Activated CD4-positive, alpha-beta memory T cell treated with anti-CD3 and anti-CD28 coated beads for 36 hours (primary cell): ENCODE results near the gene MMEL1. TPM values are rescaled to one million over a fixed set of nuclear protein-coding genes. Genes with fewer than 3 reads are reported as not detected.
"Not testable (repeated sequence)": the region's sequence is repeated elsewhere in the genome, so short reads cannot be mapped to it uniquely, and the experiment has no call there.

Experiments
- CTCF ChIA-PET: fragments of 350-600 bp; sonication (Branson Sonifier 250); formaldehyde crosslinking; loops from one replicate; lab custom pipeline; 2021; ENCODE audit warnings: antibody characterized with exemption, inconsistent platforms; lab: Charles Lee
- POLR2A ChIA-PET: fragments of 350-600 bp; sonication (Branson Sonifier 250); formaldehyde crosslinking; loops from one replicate; lab custom pipeline; 2021; ENCODE audit warnings: antibody characterized with exemption; lab: Charles Lee
- DNase-seq: peaks from one replicate; pipeline ENCODE4 v3.0.0-alpha.2; 2020
- H3K27ac Mint-ChIP-seq: one replicate; pipeline ENCODE4 v1.8.0; 2021; ENCODE audit warnings: mixed read lengths
- H3K27me3 Mint-ChIP-seq: one replicate; pipeline ENCODE4 v1.8.0; 2021; ENCODE audit warnings: mixed read lengths
- H3K36me3 Mint-ChIP-seq: one replicate; pipeline ENCODE4 v1.8.0; 2021; ENCODE audit warnings: mixed read lengths
- H3K4me1 Mint-ChIP-seq: one replicate; pipeline ENCODE4 v1.8.0; 2021; ENCODE audit warnings: low read depth, mixed read lengths
- H3K4me3 Mint-ChIP-seq: one replicate; pipeline ENCODE4 v1.8.0; 2021; ENCODE audit warnings: mild to moderate bottlenecking, mixed read lengths
- H3K9me3 Mint-ChIP-seq: one replicate; pipeline ENCODE4 v1.8.0; 2021; ENCODE audit warnings: mixed read lengths
- intact Hi-C: fragments of 100-400 bp; cut with micrococcal nuclease; formaldehyde crosslinking; loops from one replicate; pipeline ENCODE4 v1.15.1; 2023
- total RNA-seq, 2 experiments: library from RNA; stranded (reverse); gene quantifications; one replicate each; pipeline ENCODE4 v1.2.3, GENCODE V29; 2021

Gene MMEL1
- total RNA-seq, 2 experiments from 2014 or later = 1.00 to 1.2 TPM

DNA sequence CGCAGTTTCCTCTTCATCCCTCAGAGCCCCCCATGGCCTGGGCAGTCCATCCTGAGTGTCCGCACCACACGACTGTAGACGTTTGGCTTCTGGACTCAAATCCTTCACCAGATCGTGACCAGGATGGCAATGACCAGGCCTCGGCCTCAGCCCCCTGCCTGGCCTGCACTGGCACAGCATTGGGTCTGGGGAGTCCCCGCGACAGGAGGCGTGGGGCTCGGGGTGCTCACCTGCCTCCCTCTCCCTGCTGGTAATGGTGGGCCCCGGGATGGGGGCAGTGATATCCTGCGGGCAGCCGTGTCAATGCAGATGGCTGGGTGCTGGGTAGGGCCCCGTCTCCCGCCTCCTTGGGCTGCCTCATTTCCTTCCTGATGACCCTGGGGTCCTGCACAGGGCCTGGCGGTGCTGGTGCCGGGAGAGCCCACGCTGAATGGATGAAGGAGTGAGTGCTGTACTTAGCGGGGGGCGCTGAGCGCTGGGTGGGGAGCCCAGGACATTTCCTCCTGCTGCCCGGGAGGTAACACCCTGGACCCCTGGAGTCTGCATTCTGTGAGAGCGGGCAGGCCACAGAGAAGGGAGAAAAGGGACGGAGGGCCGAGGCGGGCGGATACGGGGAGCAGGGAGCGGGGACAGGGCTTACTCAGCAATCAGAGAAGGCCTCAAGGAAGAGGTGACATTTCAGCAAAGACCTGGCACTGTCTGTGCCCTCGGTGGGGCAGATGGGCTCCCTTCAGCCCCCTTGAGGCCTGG lies 78.8 kb downstream of the MMEL1 start:
- Mint-ChIP-seq H3K4me3 (peak overlapping the region; percentile 99), H3K36me3 (peaks cover 24% of the 10 kb centered on the region), H3K27me3 (no peaks in the 10 kb centered on the region), H3K27ac (peak overlapping the region; percentile 99), H3K9me3 (no peaks in the 10 kb centered on the region), H3K4me1 (peaks cover 39% of the 10 kb centered on the region)
- ChIA-PET POLR2A (interaction anchor here (3.8 kb wide), 1 partner anchor 31 kb away, joined by 67 read pairs; the partner anchor contains the start of gene PRXL2B), CTCF (interaction anchor here (0.7 kb wide), 1 partner anchor 233 kb away, joined by 4 read pairs; no protein-coding TSS in a partner anchor)
- intact Hi-C loops = no loop called here
- no peak for DNase-seq

DNA sequence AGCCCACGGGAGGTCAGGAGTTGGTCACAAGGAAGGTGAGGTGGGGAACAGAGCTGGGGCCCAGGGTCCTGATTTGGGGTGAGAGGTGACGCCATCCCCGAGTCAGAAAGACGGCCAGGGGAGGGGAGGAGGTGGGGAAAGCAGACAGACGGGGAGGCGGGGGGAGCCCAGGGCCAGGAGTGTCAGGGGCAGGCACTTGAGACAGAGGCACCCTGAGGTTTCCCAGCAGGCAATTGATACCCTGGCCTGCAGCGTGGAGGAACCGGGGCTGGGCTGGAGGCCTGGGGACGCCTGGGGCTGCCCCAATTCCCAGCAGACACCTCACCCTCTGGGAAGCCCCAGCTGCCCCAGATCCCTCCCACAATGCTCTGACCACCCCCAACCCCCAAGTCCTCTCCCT lies 79.7 kb downstream of the MMEL1 start:
- H3K27ac Mint-ChIP-seq, H3K4me3 Mint-ChIP-seq, H3K27me3 Mint-ChIP-seq, CTCF ChIA-PET, DNase-seq, POLR2A ChIA-PET, intact Hi-C loops, H3K9me3 Mint-ChIP-seq: not testable (repeated sequence)
- H3K4me1 Mint-ChIP-seq = peaks cover 37% of the 10 kb centered on the region
- peaks cover 17% of the 10 kb centered on the region for H3K36me3 Mint-ChIP-seq

DNA sequence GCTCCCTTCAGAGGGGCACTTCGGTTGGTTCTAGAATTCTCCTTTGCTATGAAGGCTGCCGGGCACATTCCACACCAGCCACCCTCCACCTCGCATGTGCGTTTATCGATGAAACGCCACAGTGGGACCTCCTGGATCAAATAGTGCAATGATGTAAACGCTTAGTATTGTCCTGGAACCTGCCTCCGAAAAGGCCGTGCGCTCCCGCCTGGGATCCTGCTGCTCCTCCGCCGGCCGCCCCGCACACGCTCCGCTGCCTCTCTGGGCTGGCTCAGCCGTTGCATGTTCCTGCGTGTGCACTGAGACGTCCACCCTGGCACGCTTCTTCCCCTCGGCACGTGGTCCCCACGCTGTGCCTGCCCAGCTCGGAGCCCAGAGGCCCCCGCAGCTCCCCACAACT lies 80.6 kb downstream of the MMEL1 start:
- Mint-ChIP-seq H3K4me1 (peaks cover 34% of the 10 kb centered on the region), H3K27me3 (no peaks in the 10 kb centered on the region), H3K9me3 (no peaks in the 10 kb centered on the region), H3K36me3 (peaks cover 14% of the 10 kb centered on the region), H3K4me3 (no peak overlapping the region), H3K27ac (no peak overlapping the region)
- CTCF ChIA-PET = no interaction called here
- no peak for DNase-seq
- intact Hi-C loops = no loop called here
- POLR2A ChIA-PET = no interaction called here

DNA sequence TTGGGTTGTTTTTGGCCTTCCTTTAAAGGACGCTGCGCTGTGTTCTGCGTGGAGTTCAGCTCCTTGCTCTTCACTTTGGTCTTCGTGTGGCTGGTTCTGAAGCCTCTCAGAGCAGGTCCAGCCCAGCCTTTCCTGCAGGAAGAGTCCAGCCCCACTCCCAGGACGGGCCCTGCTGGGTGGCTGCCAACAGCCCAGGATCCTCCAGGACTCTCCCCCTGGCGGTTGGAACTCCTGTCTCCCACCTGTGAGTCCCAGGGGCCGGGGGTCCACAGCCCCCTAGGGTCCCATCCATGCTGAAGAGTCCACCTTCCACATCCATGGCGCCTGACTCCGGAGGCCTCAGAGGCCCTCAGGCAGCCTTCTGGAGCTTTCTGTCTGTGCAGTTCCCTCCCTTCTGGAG lies 81.3 kb downstream of the MMEL1 start:
- DNase-seq, H3K4me3 Mint-ChIP-seq, CTCF ChIA-PET, POLR2A ChIA-PET, H3K27me3 Mint-ChIP-seq, H3K36me3 Mint-ChIP-seq, H3K9me3 Mint-ChIP-seq, intact Hi-C loops: not testable (repeated sequence)
- Mint-ChIP-seq H3K4me1 (peaks cover 34% of the 10 kb centered on the region), H3K27ac (peak overlapping the region; percentile 66)

DNA sequence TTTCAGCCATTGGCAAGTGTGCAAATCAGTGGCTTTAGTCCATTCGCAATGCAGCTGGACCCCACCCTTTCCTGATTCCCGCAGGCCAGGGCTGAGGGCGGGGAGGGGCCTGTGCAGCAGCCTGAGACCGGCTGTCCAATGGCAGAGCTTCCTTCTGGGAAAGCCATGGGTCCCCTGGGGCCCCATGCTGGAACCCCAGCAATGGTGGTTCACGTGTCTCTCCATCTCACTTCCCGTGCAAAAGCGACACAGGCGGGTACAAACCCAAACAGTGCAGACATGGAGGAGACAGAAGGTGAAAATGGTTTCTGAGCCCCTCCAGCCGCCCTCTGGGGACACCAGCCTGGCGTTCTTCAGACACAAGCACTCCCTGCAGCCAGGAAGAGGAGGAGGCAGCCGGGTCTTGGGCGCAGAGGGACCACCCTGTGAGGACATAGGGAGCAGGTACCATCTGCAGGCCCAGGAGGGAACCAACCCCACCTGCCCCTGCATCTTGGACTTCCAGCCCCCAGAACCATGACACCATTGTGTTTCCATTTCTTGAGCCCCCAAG lies 82.4 kb downstream of the MMEL1 start:
- POLR2A ChIA-PET = interaction anchor here (4.6 kb wide), 1 partner anchor 35 kb away, joined by 65 read pairs; the partner anchor contains the start of gene PRXL2B
- Mint-ChIP-seq H3K4me1 (peaks cover 32% of the 10 kb centered on the region), H3K27ac (peak overlapping the region; percentile 62)
- H3K9me3 Mint-ChIP-seq, H3K36me3 Mint-ChIP-seq, H3K4me3 Mint-ChIP-seq, H3K27me3 Mint-ChIP-seq, CTCF ChIA-PET, DNase-seq, intact Hi-C loops: not testable (repeated sequence)

DNA sequence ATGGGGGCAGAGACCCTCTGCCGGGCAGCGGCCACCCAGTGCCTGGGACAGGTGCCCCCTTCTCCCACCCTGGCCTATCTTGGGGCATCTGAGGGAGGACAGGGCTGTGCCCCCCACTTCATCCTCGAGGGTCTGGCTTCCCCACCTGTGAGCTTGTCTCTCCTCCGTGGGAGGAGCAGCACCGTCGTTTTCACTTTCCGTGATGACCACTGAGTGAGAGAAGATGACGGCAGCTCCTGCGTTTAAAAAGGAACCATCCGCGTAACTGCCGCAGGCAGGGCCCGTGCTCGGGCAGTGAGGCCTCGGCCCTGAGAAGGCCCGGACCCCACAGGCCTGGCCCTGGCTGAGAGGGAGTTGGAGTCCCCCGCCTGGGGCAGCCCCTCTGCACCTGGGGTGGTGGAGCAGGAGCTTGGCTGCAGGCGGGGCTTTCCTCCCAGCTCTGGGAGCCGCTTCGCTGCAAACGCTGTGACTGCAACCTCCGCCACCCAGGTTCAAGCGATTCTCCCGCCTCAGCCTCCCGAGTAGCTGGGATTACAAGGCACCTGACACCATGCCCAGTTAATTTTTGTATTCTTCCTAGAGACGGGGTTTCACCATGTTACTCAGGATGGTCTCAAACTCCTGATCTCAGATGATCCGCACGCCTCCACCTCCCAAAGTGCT lies 83.3 kb downstream of the MMEL1 start:
- POLR2A ChIA-PET = interaction anchor here (1.3 to 4.6 kb wide), 4 partner anchors 20 to 49 kb away, joined by 4 to 65 read pairs (median 15); partner anchors contain the start of genes HES5 and PRXL2B
- not testable (repeated sequence) for H3K36me3 Mint-ChIP-seq, H3K27me3 Mint-ChIP-seq, H3K9me3 Mint-ChIP-seq, DNase-seq
- intact Hi-C loops = loop anchor here (5.0 kb wide), 3 partner anchors 157 to 352 kb away; partner anchors contain the start of genes MORN1 and RER1
- Mint-ChIP-seq H3K4me3 (peak overlapping the region; percentile 80), H3K4me1 (peaks cover 24% of the 10 kb centered on the region), H3K27ac (peak overlapping the region; percentile 99)
- CTCF ChIA-PET = interaction anchor here (0.9 to 3.4 kb wide), 6 partner anchors 11 to 137 kb away, joined by 3 to 34 read pairs (median 12); partner anchors contain the start of genes PANK4 and PEX10

DNA sequence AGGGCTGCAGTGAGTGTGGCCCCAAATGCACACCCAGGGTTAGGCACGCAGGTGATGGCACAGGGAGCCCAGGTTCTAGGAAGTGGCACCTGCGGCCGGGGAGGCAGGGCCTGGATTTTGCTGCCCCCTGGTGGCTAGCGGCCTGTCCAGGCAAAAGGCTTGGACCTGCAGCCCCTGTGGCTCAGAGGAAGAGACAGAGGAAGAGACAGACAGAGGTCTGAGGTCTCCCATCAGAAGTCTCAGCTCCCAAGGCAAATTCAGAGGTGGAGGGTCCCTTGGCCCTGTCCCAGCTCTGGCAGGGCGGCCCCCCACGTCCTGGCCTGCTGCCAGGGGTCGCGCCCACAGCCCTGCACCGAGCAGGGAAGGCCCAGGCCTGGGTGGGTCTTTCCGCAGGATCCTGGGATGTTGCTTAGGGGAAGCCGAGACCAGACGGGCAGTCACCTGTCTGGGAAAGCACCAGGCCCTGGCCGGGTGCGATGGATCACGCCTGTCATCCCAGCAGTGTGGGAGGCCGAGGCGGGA lies 84.7 kb downstream of the MMEL1 start:
- intact Hi-C loops = loop anchor here (1.0 to 5.0 kb wide), 8 partner anchors 8 to 351 kb away; partner anchors contain the start of genes MORN1, PANK4, PRXL2B and RER1
- Mint-ChIP-seq H3K36me3 (peaks cover 3% of the 10 kb centered on the region), H3K4me3 (peak overlapping the region; percentile 80), H3K9me3 (no peaks in the 10 kb centered on the region), H3K4me1 (peaks cover 18% of the 10 kb centered on the region), H3K27me3 (no peaks in the 10 kb centered on the region), H3K27ac (peak overlapping the region; percentile 99)
- peak; percentile 91 for DNase-seq
- POLR2A ChIA-PET = interaction anchor here (1.0 to 5.5 kb wide), 12 partner anchors 8 to 134 kb away, joined by 3 to 65 read pairs (median 4); partner anchors contain the start of genes HES5, PANK4, PRXL2B and TNFRSF14
- CTCF ChIA-PET = interaction anchor here (0.7 to 3.4 kb wide), 16 partner anchors 8 to 353 kb away, joined by 3 to 43 read pairs (median 8); partner anchors contain the start of genes FAAP20, HES5, MORN1 and PANK4

DNA sequence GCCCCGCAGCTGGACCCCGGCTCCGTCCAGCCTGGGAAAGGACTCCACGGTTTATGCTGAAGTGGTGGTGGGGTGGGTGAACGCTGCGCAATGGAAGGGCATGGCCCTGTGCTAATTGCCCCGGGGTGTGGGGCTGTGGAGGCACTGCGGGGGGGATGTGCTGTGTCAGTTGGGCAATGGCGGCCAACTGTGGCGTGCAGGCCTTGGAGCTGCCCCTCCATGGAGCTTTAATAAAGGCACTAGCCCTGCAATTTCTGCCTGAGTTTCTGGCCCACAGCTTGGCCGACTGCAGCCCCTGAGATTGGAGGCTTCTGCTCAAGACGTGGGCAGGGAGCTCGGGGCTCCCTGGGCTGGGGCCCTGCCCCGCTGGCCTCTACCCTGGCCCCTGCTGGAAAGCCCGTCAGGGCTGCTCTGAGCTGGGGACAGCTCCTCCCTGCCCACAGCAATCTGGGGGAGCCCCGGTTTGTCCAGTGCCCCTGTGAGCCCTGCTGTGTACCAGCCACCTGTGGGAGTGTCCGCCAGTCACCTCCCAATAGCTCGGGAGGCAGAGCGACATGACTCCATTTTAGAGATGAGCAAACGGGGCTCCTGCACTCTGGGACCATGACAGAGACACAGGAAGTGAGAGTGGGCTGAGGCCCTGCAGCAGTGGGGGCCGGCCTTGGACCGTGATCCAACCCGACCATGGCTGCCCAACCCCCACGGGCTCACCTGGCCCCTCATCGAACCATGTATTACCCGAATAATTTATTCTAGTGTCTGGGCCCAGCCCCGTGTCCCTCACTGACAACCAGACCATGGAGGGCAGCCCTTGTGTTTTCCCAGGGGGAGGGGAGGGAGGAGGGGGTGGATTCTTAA lies 85.4 kb downstream of the MMEL1 start:
- Mint-ChIP-seq H3K27ac (peak overlapping the region; percentile 99), H3K4me1 (peaks cover 18% of the 10 kb centered on the region), H3K4me3 (peak overlapping the region; percentile 80), H3K9me3 (no peaks in the 10 kb centered on the region), H3K27me3 (no peaks in the 10 kb centered on the region), H3K36me3 (peaks cover 3% of the 10 kb centered on the region)
- ChIA-PET POLR2A (interaction anchor here (0.8 to 5.5 kb wide), 14 partner anchors 9 to 156 kb away, joined by 3 to 65 read pairs (median 4); partner anchors contain the start of genes HES5, MORN1, PANK4 and PRXL2B), CTCF (interaction anchor here (0.7 to 3.4 kb wide), 15 partner anchors 9 to 353 kb away, joined by 3 to 43 read pairs (median 7); partner anchors contain the start of genes FAAP20, HES5, MORN1 and PANK4)
- intact Hi-C loops = loop anchor here (1.0 to 5.0 kb wide), 9 partner anchors 9 to 350 kb away; partner anchors contain the start of genes MORN1, PANK4, PRXL2B and RER1
- peak; percentile 85 for DNase-seq

DNA sequence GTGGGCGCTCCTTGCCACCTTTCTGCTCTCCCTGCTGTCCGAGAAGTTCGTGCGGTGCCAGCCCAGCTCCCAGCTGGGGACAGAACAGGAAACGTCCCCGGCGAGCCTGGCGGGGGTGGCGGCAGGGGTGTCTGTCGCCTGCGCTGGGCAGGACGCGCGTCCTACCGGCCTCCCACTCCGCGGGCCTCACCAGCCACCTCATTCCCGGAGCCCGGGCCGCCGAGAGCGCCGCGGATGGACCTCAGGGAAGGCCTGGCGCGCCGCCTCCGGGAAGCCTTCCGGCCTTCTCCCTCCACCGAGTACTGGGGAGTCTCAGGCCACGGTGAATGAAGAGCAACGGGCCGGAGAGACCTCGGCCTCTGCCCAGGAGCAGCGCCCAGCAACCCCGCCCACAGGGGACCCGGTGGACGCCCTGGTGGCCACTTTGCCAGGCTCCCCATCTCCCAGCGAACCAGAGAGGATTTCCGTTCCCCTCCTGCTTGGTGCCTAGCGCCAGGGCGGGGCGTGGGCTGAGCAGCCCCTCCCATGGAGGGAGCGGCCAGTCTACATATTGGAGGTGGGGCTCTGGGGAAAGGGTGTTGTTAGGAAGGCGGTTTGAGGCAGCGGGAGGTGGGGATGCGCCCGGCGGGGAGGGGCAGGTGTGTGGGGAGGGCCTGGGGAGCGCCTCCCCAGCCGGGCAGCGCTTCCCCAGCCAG lies 86.2 kb downstream of the MMEL1 start:
- CTCF ChIA-PET = interaction anchor here (0.8 to 3.4 kb wide), 13 partner anchors 10 to 347 kb away, joined by 3 to 43 read pairs (median 6); partner anchors contain the start of genes HES5, PANK4, PEX10 and TNFRSF14
- H3K27me3 Mint-ChIP-seq = no peaks in the 10 kb centered on the region
- H3K4me3 Mint-ChIP-seq = peak overlapping the region; percentile 80
- peak; percentile 94 for DNase-seq
- peaks cover 18% of the 10 kb centered on the region for H3K4me1 Mint-ChIP-seq
- POLR2A ChIA-PET = interaction anchor here (0.8 to 5.5 kb wide), 10 partner anchors 10 to 155 kb away, joined by 3 to 65 read pairs (median 12); partner anchors contain the start of genes HES5, MORN1, PANK4 and PRXL2B
- peak overlapping the region; percentile 99 for H3K27ac Mint-ChIP-seq
- intact Hi-C loops = loop anchor here (2.0 to 5.0 kb wide), 4 partner anchors 96 to 349 kb away; partner anchors contain the start of genes MORN1 and RER1
- H3K9me3 Mint-ChIP-seq = no peaks in the 10 kb centered on the region
- H3K36me3 Mint-ChIP-seq = peaks cover 3% of the 10 kb centered on the region
